ENCODE data around the gene ZNF407.
A peak's percentile ranks its signal among the peaks of the same experiment; 100 is the strongest.

ZNF407 gene

DNA sequence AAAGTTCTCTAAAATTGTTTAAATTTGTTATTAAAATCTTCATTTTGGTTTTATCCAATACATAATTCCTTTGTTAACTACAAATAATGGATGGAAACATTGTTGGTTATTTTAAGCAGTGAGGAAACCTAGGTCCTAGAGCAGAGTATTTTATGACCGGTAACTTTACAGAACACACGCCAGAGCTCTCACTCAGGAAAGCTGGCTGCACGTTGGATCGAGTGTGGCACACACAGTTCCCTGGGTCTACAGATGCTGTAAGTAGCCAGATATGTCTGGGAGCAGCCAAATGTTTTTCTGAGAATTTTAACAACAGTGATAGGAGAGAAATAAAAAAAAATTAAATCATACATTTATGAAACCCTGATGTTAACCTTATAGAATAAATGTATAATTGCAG lies 264.4 kb downstream of the ZNF407 start:
- no peak for TF ChIP-seq CTCF (IDR thresholded peaks at IDR 0.05; ENCODE audit: extremely low read depth, insufficient read depth, missing control alignments)
- in situ Hi-C loops (cut with MboI; ENCODE audit: low pct_unique_long_range_greater_than_20kb, low sequenced_read_pairs, unreplicated experiment): no loop called here

GRCh38 chr18:74866577-74866976 lies 268.9 kb downstream of the ZNF407 start:
- in situ Hi-C loops (cut with MboI; ENCODE audit: low pct_unique_long_range_greater_than_20kb, low sequenced_read_pairs, unreplicated experiment): no loop called here
- TF ChIP-seq CTCF (IDR thresholded peaks at IDR 0.05; ENCODE audit: extremely low read depth, insufficient read depth, missing control alignments): no peak

More for the DNA sequence above, 264.4 kb downstream of the ZNF407 start:
- no peak for DNase-seq (ENCODE audit: low spot score)

GRCh38 chr18:74868461-74868860 lies 270.8 kb downstream of the ZNF407 start:
- DNase-seq (ENCODE audit: low spot score): no peak
- no peak for TF ChIP-seq CTCF (IDR thresholded peaks at IDR 0.05; ENCODE audit: extremely low read depth, insufficient read depth, missing control alignments)
- in situ Hi-C loops (cut with MboI; ENCODE audit: low pct_unique_long_range_greater_than_20kb, low sequenced_read_pairs, unreplicated experiment): no loop called here

More at GRCh38 chr18:74866577-74866976, 268.9 kb downstream of the ZNF407 start:
- no peak for DNase-seq (ENCODE audit: low spot score)

DNA sequence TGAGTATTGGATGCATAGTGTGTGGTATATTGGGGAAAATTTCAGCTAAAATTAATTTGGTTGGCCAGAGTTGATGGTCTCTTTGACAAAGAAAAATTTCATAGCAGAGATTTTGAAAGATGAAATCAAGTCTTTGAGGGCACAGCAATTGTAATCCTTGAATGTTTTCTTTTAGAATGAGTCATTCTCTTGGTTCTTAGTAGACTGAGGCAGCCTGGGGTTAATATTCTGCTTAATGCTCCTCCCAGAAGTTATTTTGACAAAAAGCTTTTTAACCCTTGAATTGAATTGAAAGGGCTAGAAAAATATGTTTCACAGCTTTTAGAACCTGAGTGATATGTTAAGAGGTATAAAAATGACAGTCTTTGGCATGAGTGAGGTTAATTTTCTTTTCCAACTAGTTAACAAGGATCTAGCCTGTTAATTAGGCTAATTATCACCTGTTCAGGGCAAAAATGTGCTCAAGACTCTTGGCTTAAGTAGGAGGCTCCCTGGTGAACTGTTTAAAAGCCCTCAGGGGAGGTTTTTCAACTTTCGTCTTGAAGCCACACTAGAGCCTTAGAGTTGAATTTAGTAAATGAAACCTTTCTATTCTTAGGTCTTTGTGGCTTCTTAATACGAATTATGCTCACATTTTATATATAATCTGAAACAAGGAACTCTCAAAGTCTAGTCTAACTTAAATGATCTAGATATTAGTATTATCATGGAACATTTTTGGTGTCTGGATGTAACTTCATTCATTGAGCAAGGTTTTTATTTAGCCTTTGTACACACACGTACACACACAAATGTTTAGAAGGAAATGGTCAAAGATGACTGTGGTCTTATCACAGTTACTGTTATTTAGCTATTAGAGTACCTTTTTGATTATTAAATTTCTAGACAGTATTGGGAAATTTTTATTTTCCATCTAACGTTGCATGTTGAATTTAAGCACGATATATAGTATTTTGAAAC lies 272.5 kb downstream of the ZNF407 start:
- in situ Hi-C loops (cut with MboI; ENCODE audit: low pct_unique_long_range_greater_than_20kb, low sequenced_read_pairs, unreplicated experiment): no loop called here
- DNase-seq (ENCODE audit: low spot score): peak; percentile 27
- no peak for TF ChIP-seq CTCF (IDR thresholded peaks at IDR 0.05; ENCODE audit: extremely low read depth, insufficient read depth, missing control alignments)

- DNase-seq (ENCODE audit: low spot score): no peak
- in situ Hi-C loops (cut with MboI; ENCODE audit: low pct_unique_long_range_greater_than_20kb, low sequenced_read_pairs, unreplicated experiment): no loop called here
- TF ChIP-seq CTCF (IDR thresholded peaks at IDR 0.05; ENCODE audit: extremely low read depth, insufficient read depth, missing control alignments): no peak
Observed at GRCh38 chr18:74870950-74871349, 273.3 kb downstream of the ZNF407 start.

DNA sequence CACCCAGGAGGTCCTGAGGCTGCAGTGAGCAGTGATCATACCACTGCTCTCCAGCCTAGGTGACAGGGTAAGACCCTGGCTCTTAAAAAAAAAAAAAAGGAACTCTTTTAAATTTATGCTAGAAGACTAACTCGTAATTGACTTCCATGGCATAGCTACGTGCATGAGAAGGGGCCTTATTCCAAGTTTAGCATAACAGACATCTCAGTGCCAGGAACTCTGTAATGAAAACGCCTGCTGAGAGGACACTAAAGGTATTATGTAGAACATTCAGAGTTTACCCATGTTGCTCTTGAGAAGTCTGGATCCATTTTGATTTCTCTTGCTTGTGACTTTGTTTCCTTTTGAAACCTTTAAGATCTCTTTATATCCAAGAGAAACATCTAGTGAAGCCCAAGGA lies 276.0 kb downstream of the ZNF407 start:
- TF ChIP-seq CTCF (IDR thresholded peaks at IDR 0.05; ENCODE audit: extremely low read depth, insufficient read depth, missing control alignments): no peak
- no peak for DNase-seq (ENCODE audit: low spot score)
- in situ Hi-C loops (cut with MboI; ENCODE audit: low pct_unique_long_range_greater_than_20kb, low sequenced_read_pairs, unreplicated experiment): no loop called here
